Mucosa of descending colon (tissue), 3 donors: Measurements from ENCODE around the gene IER5. TPM values are rescaled to one million over a fixed set of nuclear protein-coding genes. Genes with fewer than 3 reads are reported as not detected.
A peak's percentile ranks its signal among the peaks of the same experiment; 100 is the strongest.

Experiments used
- ATAC-seq: fragments of 200-7000 bp; cut with Tn5 transposase; one replicate; pipeline ENCODE4 v1.9.1; 2020; ENCODE audit warnings: mild to moderate bottlenecking, moderate library complexity
- DNase-seq, 3 donors: peaks; one replicate each; pipeline ENCODE4 v3.0.0-alpha.2; 2020
- H3K36me3 ChIP-seq: fragments of 200-600 bp; one replicate; pipeline ENCODE4 v1.8.0; 2021; ENCODE audit warnings: low read depth, mild to moderate bottlenecking
- H3K4me1 ChIP-seq: fragments of 200-600 bp; one replicate; pipeline ENCODE4 v1.8.0; 2021; ENCODE audit warnings: low read depth, mild to moderate bottlenecking
- H3K4me3 ChIP-seq: fragments of 200-600 bp; one replicate; pipeline ENCODE4 v1.8.0; 2021; ENCODE audit warnings: mild to moderate bottlenecking
- H3K9me3 ChIP-seq: fragments of 200-600 bp; one replicate; pipeline ENCODE4 v1.8.0; 2021; ENCODE audit warnings: mild to moderate bottlenecking
- intact Hi-C, 2 donors: fragments of 100-400 bp; cut with DNase I in 1 of 2; cut with micrococcal nuclease in 1 of 2; formaldehyde crosslinking; loops; one replicate each; pipeline versions ENCODE4 v1.11.0 to v1.11.1; 2022; cut with DNase I, micrococcal nuclease
- total RNA-seq, 3 donors: library from RNA; stranded (reverse); fragmentation: NEBNext Ultra II Directional in 2 of 3; extraction: Animal tissue kit (Norgen Biotek cat#: 25700) in 2 of 3; gene quantifications; one replicate each; pipeline versions ENCODE4 v1.2.1 to v1.2.4, GENCODE V29; 2021 to 2023
- TF ChIP-seq, protein P1 (sequence below): fragments of 200-600 bp; IDR thresholded peaks from one replicate; pipeline ENCODE4 v1.8.0; 2022; ENCODE audit warnings: antibody characterized with exemption, mild to moderate bottlenecking
- donor health status: DM: no; HTN: no; CAD: no; lungs with moderate emphysema.
- donor health status: DM: no; HTN: no; CAD: no.
- donor health status: DM: no; HTN: yes; CAD: no.

Gene IER5
- total RNA-seq, 3 donors from 2014 or later, result 15.4 to 16.7 (median 16.4) TPM

DNA sequence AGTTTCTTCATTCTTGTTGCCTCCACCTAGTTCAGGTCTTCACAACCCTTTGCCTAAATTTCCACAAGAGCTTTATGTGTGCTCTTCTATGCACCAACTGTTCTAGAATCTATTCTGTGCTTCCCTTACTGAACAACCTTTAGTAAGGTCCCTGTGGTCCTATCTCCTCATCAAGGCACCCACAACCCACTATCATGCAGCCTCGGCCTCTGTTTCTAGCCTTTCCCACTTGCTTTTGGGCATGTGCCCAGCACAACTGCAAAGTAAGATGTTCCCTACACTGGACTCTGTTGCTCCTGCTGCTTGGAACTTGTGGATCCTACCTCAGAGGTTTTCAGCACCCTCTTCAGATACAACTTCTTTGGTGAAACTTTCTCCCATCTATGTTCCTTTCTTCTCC, 2.4 kb upstream of the IER5 start:
- no peak overlapping the region for H3K4me3 ChIP-seq
- ATAC-seq (no peak), DNase-seq (no peak)
- intact Hi-C loops, result no loop called here
- H3K36me3 ChIP-seq, result no peaks in the 10 kb centered on the region
- TF ChIP-seq, protein P1, sequence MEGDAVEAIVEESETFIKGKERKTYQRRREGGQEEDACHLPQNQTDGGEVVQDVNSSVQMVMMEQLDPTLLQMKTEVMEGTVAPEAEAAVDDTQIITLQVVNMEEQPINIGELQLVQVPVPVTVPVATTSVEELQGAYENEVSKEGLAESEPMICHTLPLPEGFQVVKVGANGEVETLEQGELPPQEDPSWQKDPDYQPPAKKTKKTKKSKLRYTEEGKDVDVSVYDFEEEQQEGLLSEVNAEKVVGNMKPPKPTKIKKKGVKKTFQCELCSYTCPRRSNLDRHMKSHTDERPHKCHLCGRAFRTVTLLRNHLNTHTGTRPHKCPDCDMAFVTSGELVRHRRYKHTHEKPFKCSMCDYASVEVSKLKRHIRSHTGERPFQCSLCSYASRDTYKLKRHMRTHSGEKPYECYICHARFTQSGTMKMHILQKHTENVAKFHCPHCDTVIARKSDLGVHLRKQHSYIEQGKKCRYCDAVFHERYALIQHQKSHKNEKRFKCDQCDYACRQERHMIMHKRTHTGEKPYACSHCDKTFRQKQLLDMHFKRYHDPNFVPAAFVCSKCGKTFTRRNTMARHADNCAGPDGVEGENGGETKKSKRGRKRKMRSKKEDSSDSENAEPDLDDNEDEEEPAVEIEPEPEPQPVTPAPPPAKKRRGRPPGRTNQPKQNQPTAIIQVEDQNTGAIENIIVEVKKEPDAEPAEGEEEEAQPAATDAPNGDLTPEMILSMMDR, result no peak
- no peaks in the 10 kb centered on the region for H3K9me3 ChIP-seq
- peaks cover 19% of the 10 kb centered on the region for H3K4me1 ChIP-seq

DNA sequence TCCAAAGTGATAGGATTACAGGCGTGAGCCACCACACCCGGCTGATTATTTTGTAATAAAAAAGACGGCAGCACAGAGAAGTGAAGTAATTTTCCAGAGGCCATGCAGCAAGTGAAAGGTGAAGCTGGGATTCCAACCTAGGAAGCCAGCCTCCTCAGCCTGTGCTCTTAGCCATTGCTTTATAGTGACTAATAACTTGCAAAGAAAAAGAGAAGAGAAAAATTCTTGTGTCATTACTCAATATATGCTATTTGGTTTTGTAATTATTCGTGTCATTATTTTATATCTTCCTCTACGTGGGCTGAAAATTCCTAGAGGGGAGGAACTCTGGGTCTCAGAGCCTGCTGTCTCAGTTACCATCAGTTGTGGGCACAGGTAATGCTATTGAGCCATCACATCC, 1.6 kb upstream of the IER5 start:
- H3K36me3 ChIP-seq, result peaks cover 2% of the 10 kb centered on the region
- peaks cover 27% of the 10 kb centered on the region for H3K4me1 ChIP-seq
- no peak for DNase-seq
- ATAC-seq, result no peak
- no peak overlapping the region for H3K4me3 ChIP-seq
- intact Hi-C loops, result no loop called here
- TF ChIP-seq, protein P1, result no peak
- no peaks in the 10 kb centered on the region for H3K9me3 ChIP-seq

DNA sequence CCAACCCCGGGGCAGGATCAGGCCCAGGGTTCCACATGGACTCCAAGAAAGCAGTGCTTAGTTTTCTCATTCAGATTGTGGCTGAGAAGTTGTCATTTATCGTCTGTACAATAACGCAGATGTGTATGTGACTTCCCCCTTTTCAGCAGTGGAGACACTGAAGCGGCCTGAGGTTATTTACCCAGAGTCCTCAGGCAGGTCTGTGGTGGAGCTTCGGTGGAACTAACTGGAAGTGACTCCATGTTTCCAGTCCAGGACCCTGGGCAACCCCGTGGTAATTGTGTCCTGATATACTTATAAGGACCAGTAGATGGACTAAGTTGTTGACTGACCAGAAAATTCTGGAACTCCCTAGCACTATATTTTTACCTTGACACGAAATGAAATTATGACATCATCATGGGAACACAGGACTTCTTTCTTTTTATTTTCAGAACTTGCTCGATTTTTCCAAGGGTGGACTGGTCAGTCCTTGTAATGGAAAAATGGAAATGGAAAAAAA, 1.0 kb upstream of the IER5 start:
- TF ChIP-seq, protein P1, result no peak
- intact Hi-C loops, result no loop called here
- Histone ChIP-seq H3K4me3 (no peak overlapping the region), H3K9me3 (no peaks in the 10 kb centered on the region), H3K36me3 (peaks cover 4% of the 10 kb centered on the region), H3K4me1 (peaks cover 32% of the 10 kb centered on the region)
- DNase-seq, result no peak
- ATAC-seq, result no peak

DNA sequence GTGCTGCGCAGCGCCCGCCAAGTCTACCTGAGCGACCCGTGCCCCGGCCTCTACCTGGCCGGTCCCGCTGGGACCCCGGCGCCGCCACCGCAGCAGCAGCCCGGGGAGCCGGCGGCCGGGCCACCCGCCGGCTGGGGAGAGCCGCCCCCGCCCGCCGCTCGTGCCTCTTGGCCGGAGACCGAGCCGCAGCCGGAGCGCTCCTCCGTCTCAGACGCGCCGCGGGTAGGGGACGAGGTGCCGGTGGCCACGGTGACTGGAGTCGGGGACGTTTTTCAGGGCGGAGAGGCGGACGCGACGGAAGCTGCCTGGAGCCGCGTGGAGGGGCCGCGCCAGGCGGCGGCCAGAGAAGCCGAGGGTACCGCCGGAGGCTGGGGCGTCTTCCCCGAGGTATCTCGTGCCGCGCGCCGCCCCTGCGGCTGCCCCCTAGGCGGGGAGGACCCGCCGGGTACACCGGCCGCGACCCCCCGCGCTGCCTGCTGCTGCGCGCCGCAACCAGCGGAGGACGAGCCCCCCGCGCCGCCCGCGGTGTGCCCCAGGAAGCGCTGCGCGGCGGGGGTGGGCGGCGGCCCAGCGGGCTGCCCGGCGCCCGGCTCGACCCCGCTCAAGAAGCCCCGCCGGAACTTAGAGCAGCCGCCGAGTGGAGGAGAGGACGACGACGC, 646 bp downstream of the IER5 start:
- DNase-seq (peak in 2 of 3 donors; percentile 67 to 70), ATAC-seq (peak; percentile 9)
- Histone ChIP-seq H3K4me3 (peak overlapping the region; percentile 88), H3K36me3 (peaks cover 4% of the 10 kb centered on the region), H3K9me3 (no peaks in the 10 kb centered on the region), H3K4me1 (peaks cover 43% of the 10 kb centered on the region)
- intact Hi-C loops, result no loop called here
- TF ChIP-seq, protein P1, result no peak

DNA sequence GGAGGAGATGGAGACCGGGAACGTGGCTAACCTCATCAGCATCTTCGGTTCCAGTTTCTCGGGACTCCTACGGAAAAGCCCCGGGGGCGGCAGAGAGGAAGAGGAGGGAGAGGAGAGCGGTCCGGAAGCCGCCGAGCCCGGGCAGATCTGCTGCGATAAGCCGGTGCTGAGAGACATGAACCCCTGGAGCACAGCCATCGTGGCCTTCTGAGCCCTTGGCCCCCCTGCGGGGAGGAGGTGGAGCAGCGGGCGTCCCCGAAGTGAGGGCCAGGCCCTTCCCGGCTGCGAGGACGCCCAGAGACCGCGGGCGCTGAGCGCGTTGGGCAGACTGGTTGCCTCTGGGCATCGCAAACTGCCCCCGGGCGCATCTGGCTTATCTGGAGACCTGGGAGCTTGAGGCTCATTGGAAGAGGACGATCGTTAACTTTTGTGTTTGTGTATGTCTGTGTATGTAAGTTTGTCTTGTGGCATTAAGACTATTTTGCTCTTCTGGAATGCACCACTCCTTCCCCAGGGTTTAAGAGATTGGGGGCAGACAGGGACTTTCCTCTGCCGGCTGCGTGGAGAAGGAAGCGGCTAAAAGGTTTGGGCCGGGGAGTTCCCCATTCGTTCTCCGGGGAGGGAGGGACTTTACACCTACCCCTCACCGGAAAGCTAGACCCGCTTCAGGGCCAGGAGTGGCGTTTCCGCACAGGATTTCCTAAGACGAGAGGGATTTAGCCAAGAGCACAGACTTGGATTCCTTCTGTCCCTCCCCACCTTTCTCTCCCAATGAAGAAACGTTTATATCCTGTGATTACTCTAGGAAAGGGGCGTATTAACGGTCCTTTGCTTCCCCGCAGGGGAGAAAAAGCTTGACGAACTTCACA, 1.4 kb downstream of the IER5 start:
- Histone ChIP-seq H3K9me3 (no peaks in the 10 kb centered on the region), H3K4me1 (peaks cover 45% of the 10 kb centered on the region), H3K36me3 (peaks cover 4% of the 10 kb centered on the region), H3K4me3 (peak overlapping the region; percentile 88)
- intact Hi-C loops, result no loop called here
- TF ChIP-seq, protein P1, result no peak
- ATAC-seq, result peak; percentile 45
- DNase-seq, result peak; percentile 79 to 85 (median 85)
